AG10803 (cell line): ENCODE data around the gene LYSET.
A peak's percentile ranks its signal among the peaks of the same experiment; 100 is the strongest.
"Not testable (repeated sequence)": the region's sequence is repeated elsewhere in the genome, so short reads cannot be mapped to it uniquely, and the experiment has no call there.

Experiments used
- DNase-seq: peaks from one replicate; pipeline ENCODE4 v3.0.0; 2010; ENCODE audit warnings: low read depth
- H3K4me3 ChIP-seq: 2 replicates; pipeline ENCODE4 v1.5.1; 2011; ENCODE audit warnings: mild to moderate bottlenecking, low read length, control low read depth
- CTCF ChIP-seq: conservative IDR thresholded peaks from 2 replicates; pipeline ENCODE4 v1.5.1; 2011; ENCODE audit warnings: mild to moderate bottlenecking, low read length, control low read depth, inconsistent platforms

Gene LYSET

GRCh38 chr14:93219103-93219726 lies 34.1 kb downstream of the LYSET start:
- no peak overlapping the region for H3K4me3 ChIP-seq
- peak; percentile 67 for DNase-seq
- peak; percentile 57 for TF ChIP-seq CTCF

DNA sequence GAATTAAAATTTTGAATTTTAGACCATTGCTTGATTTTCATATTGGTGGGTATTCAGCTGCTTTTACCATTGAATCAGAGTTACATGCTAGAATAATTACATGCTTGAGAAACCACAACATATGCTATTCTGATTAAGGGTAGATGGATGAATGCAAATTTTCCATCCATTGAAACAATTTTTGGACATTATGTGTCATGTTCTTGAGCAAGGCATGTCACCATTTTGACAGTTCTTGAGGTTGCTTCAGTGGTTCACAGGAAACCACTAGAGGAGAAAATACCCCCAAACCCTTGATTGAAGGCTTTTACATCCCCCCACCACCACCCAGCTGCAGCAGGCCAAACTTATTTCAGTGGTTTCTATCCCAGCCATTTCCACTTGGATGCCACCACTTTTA lies 35.4 kb downstream of the LYSET start:
- DNase-seq: no peak
- no peak overlapping the region for H3K4me3 ChIP-seq
- TF ChIP-seq CTCF: no peak

- DNase-seq: no peak
These were observed 38.4 kb downstream of the LYSET start for GRCh38 chr14:93223565-93223964.

GRCh38 chr14:93228550-93228949 lies 43.4 kb downstream of the LYSET start:
- DNase-seq: no peak
- no peak overlapping the region for H3K4me3 ChIP-seq
- no peak for TF ChIP-seq CTCF

More at GRCh38 chr14:93223565-93223964, 38.4 kb downstream of the LYSET start:
- H3K4me3 ChIP-seq: no peak overlapping the region
- no peak for TF ChIP-seq CTCF

DNA sequence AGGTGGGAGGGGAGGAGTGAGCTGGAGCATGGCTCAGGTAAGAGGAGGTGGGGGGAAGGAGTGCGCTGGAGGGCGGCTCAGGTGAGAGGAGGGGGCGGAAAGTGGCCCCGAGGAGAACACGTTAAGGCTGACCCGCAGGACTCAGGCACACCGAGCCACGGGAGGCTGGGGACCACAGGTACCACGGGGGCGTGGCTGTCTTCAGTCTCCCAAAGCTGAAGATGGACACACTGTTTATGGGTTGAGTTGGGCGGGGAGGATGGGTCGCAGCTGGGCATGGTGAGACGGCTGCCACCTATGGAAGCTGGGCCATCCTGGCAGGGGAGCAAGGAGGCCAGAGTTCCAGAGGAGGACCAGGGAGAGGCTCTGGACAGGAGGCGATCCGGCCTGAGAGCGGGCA lies 45.4 kb downstream of the LYSET start:
- DNase-seq: no peak
- no peak for TF ChIP-seq CTCF
- no peak overlapping the region for H3K4me3 ChIP-seq

DNA sequence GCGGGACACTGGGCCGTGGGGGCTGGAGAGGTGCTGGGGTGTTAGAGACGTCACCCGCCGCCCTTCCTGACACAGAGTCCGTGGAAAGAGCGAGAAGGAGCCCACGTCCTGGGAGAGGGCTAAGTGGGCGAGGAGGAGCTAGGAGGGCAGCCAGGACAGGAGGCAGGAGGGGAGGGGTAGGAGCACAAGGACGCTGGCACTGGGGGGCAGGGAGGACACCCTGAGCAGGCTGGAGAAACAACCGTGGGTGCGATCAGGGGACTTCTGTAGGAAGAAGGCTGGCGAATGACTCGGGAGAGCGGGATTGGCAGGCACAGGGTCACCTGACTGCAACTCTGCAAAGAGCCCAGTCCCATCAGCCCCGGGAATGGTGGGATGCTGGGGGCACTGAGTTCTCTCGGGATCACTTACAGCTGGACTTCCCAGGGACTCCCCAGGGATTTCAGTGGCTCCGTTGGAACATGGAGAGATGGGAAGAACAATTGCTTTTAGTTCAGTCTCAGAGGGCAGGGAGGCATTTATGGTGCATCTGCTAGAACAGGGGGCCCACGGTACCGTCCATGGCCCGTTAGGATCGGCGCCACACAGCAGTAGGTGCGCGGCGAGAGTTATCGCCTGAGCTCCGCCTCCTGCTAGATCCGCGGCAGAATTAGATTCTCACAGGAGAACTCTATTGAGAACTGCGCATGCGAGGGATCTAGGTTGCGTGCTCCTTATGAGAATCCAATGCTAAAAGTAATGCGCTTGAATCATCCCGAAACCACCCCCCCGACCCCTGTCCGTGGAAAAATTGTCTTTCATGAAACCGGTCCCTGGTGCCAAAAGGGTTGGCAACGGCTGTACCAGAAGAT lies 46.2 kb downstream of the LYSET start:
- H3K4me3 ChIP-seq: peak overlapping the region; percentile 63
- TF ChIP-seq CTCF: no peak
- peak; percentile 34 for DNase-seq

DNA sequence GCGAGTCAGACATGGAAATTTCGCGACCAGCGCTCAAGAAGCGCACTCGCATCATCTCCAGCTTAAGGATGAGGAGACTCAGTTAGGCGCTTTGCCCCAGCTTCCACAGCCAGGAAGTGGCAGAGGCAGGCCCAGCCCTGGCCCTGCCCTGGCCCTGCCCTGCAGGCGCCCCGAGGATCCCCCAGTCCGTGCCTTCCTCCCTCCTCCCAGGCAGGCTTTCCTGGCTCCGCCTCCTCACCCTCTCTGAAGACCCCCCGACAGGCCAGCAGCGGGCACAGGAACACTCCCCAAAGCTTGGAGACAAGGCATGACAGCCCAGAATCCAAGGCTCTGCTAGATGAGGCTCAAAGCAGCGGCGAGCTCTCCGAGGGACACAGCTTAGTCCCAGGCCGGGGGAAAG lies 47.0 kb downstream of the LYSET start:
- TF ChIP-seq CTCF: no peak
- DNase-seq: no peak
- peak overlapping the region; percentile 63 for H3K4me3 ChIP-seq

GRCh38 chr14:93233078-93233477 lies 48.0 kb downstream of the LYSET start:
- DNase-seq, H3K4me3 ChIP-seq: not testable (repeated sequence)
